ENCODE data around the gene DIS3L. TPM values are rescaled to one million over a fixed set of nuclear protein-coding genes. Genes with fewer than 3 reads are reported as not detected.
"Not testable (repeated sequence)": the region's sequence is repeated elsewhere in the genome, so short reads cannot be mapped to it uniquely, and the experiment has no call there.

The DIS3L gene
- total RNA-seq, 1 donor: 31.5 TPM

DNA sequence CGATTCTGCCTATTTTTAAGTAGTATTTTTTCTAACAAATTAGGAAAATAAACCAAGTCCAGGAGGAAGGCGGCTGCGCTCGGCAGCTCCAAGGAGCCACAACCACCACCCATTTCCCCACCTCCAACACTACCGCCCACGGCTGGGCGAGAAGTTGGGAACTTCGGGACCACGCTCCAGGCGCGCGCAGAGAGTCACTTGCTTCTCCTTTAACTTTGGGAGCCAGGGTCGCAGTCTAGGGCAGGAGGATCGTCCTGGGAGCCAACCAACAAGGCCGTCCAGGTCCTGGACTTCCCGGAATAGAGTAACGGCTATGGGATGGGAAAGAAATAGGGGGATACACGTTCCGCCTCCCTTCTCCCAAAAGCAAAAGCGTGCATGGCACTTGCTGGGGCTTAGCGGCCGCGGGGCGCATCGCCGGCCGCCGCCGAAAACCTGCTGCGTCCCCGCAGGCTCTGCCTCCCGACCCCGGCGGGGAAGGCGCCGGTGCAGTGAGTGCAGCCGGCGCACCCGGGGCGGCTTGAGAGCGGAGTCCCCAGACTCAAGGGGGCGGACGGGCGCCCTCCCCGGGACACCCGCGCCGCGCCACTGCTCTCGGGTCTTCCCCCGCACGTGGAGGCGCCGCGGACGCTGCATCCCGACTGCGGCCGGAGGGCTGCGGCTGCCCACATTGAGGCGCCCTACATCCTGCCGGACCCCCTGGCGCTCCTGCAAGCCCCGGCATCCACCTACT, 40.5 kb upstream of the DIS3L start:
- peak; percentile 23 for DNase-seq (ENCODE audit: low read depth)
- TF ChIP-seq CTCF (IDR thresholded peaks at IDR 0.05; ENCODE audit: insufficient read depth, low read depth, low read length): no peak
- H3K4me3 ChIP-seq (ENCODE audit: low read depth, low read length): peak overlapping the region; percentile 54

DNA sequence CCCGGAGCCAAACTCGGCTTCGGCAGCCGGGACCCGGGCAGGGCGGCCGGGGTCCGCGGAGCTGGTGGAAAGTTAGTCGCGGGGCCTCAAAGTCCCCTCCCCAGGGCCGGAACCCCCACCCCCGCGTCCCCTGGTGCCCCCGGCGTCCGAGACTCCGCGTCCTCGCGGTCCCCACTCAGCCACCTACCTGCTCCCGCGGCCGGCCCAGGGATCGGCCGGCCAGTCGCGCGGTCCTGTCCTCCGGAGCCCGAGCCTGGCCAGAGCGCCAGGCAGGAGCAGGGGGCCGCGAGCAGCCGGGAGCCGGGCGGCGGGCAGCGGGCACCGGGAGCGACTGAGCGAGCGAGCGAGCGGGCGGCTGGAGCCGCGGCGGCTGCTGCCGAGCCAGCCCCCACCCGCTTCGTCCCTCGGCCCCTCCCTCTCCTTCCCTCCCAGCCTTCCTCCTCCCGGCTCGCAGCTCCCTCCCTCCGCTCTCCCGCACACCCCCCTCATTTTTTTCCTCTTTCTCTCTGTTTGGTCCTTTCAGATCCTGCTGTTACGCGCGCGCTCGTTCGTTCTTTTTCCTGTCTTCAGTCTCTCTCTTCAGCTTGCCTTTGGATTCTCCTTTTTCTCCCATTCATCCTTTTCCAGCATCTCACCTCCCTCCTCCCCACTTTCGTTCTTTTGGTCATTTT, 39.8 kb upstream of the DIS3L start, which contains the start of gene MEGF11:
Gene MEGF11, minus strand, starts transcription at position 333 of the 671 bp plus-strand sequence. CDS start 125,347 bp downstream, outside the sequence.
- no peak for TF ChIP-seq CTCF (IDR thresholded peaks at IDR 0.05; ENCODE audit: insufficient read depth, low read depth, low read length)
- peak; percentile 43 for DNase-seq (ENCODE audit: low read depth)

DNA sequence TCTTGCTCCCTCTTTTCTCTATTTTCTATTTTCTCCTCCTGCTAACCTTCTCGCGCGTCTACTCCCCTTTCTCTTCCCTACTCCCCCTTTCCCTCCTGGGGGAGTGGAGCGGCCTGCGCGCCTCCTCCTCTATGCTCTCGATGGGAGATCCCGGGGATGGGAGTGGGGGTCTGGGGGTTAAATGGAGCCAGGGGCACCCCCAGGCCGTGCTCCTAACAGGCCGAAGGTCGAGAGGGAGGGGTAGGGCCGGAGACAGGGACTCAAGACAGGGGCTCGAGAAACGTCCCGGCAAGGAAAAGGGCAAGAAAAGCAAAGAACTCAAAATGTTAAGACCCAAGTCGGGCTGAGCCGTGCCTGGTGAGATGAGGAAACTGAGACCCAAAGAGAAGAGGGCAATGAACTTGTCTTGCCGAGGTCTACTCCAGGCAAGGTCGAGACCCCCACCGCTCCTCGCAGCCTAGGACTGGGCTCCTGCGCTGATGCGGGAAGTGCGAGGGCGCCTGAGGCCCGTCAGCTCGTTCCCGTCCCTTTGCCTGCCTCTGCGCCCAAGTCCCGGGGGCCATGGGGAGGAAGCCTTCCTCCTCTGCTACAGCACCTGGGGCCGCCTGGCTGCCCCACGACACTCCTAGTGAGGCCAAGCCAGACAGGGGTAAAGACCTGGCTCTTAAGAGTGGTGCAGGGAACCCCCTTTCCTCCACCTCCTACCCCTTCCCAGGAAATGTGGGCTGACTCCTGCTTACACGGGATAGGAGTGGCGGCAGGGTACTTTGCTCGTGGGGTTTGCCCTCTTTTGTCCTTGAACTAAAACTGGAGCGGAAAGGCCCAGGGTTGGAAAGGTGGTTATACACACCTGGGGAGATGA, 39.0 kb upstream of the DIS3L start:
- peak overlapping the region; percentile 54 for H3K4me3 ChIP-seq (ENCODE audit: low read depth, low read length)
- no peak for TF ChIP-seq CTCF (IDR thresholded peaks at IDR 0.05; ENCODE audit: insufficient read depth, low read depth, low read length)
- DNase-seq (ENCODE audit: low read depth): no peak

More for the DNA sequence above, 39.8 kb upstream of the DIS3L start, which contains the start of gene MEGF11:
- peak within 1 kb of the TSS; percentile 54 for H3K4me3 ChIP-seq (ENCODE audit: low read depth, low read length)

- DNase-seq (ENCODE audit: low read depth): no peak
Observed at GRCh38 chr15:66254951-66255676, 38.3 kb upstream of the DIS3L start.

GRCh38 chr15:66256692-66257091, 36.7 kb upstream of the DIS3L start:
- TF ChIP-seq CTCF (IDR thresholded peaks at IDR 0.05; ENCODE audit: insufficient read depth, low read depth, low read length): no peak
- DNase-seq (ENCODE audit: low read depth): no peak
- no peak overlapping the region for H3K4me3 ChIP-seq (ENCODE audit: low read depth, low read length)

More at GRCh38 chr15:66254951-66255676, 38.3 kb upstream of the DIS3L start:
- TF ChIP-seq CTCF (IDR thresholded peaks at IDR 0.05; ENCODE audit: insufficient read depth, low read depth, low read length): no peak
- H3K4me3 ChIP-seq (ENCODE audit: low read depth, low read length): no peak overlapping the region

GRCh38 chr15:66261056-66261455, 32.3 kb upstream of the DIS3L start:
- no peak overlapping the region for H3K4me3 ChIP-seq (ENCODE audit: low read depth, low read length)
- DNase-seq (ENCODE audit: low read depth): no peak
- TF ChIP-seq CTCF (IDR thresholded peaks at IDR 0.05; ENCODE audit: insufficient read depth, low read depth, low read length): no peak

GRCh38 chr15:66262837-66263236, 30.5 kb upstream of the DIS3L start:
- not testable (repeated sequence) for H3K4me3 ChIP-seq (ENCODE audit: low read depth, low read length); DNase-seq (ENCODE audit: low read depth)

Data from fibroblast of villous mesenchyme (primary cell).